NCI-H2196 treated with DMSO at 0.1 percent for 48 hours (cell line): Measurements from ENCODE around the gene EVC.
A peak's percentile ranks its signal among the peaks of the same experiment; 100 is the strongest.

Source experiments
- DNase-seq: peaks from one replicate; lab custom pipeline; 2025; ENCODE audit not compliant: unreplicated experiment; lab: John Stamatoyannopoulos, UW

The EVC gene

DNA sequence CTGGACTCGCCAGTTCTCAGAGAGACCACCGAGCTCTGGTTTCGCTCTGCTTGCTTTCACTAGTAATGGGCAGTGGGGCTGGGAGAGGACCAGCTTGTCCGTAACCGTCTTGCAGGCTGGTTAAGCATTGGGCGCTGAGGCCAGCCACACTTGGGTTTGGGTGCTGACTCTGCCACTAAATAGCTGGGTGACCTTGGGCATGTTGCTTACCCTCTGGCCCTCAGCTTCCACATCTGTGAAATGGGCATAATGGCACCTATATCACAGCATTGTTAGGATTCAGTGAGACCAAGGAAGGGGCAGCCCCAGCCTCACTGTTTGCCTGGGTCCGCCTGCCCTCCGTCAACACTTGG lies 43.5 kb downstream of the EVC start:
- DNase-seq, result no peak

DNA sequence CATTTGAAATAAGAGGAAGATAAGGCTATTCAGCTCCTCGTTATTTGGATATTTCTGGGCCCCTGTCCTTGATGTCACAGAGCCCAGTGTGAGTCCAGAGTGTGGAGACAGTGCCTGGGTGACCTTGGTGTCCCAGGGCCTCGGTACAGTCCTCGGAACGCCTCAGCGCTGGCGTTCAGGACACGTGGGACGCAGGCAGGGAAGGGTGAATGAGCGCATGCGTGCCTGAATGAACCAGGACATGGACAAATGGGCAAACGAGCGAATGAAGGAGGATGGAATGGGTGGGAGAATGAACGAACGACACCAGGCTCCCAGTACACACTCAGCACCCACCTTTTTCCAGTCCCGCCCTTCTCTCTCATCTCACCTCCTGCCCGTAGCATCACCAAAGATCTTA lies 44.2 kb downstream of the EVC start:
- DNase-seq, result no peak

DNA sequence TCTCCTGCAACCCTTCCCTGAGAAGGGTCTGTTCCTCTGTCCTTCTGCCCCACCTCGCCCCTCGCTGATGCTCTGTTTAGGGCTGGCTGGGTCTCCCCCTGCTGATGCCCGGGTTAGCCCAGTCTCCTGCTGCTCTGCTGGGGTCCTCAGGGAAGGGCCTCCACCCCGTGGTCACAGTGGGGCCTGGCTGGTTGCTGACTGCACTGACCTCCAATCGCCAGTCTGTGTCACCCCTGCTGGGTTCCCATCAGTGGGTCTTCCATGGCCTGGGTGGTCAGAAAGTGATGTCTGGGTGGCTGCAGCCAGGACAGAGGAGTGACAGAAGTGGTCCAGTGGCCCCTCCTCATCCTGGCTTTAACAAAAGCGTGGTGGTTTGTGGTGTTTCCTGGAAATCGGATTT lies 44.7 kb downstream of the EVC start:
- DNase-seq, result no peak

DNA sequence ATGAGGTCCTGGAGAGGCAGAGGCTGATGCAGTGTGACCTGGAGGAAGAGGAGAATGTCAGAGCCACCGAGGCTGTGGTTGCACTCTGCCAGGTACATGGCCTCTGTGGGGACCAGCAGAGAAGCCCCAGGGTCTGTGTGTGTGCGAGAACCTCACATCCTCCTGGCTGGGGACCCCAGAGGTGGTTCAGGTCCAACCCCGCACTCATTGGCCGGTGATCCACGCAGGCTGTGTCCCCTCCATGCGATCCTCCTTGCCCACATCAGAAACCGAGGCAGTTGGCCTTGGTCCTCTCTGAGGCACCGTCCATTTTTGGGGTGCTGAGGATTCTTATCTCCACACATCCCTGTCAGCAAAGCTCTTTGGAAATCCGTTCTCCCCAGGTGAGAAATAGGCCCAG lies 45.3 kb downstream of the EVC start:
- no peak for DNase-seq

DNA sequence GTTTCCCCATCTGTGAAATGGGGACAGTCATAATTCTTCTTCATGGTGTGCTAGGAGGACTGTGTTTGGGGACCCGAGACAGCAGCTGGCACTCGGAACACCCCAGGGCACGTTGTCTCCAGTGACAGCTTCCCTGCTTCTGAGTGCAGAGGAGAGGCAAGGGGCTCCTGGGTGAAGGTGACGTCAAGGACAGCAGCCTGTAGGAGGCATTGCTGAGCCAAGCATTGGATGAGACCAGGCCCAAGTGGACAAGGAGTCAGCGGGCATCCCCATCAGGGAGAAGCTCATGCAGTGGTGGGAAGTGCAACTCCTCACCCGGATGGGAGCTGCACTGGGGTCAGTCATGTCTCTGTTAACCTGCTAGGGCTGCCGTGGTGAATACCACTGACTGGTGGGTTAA lies 46.1 kb downstream of the EVC start:
- no peak for DNase-seq

DNA sequence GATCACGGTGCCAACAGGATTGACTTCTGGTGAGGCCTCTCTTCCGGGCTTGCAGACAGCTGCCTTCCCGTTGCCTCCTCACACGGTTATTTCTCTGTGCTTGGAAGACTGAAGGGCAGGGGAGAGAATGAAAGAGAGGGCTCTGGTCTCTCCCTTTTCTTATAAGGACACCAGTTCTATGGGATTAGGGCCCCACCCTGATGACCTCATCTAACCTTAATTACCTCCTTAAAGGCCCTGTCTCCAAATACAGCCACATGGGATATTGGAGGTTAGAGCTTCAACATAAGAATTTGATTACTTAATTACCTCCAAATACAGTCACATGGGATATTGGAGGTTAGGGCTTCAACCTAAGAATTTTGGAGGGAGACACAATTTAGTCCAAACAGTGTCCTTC lies 46.5 kb downstream of the EVC start:
- DNase-seq, result no peak

DNA sequence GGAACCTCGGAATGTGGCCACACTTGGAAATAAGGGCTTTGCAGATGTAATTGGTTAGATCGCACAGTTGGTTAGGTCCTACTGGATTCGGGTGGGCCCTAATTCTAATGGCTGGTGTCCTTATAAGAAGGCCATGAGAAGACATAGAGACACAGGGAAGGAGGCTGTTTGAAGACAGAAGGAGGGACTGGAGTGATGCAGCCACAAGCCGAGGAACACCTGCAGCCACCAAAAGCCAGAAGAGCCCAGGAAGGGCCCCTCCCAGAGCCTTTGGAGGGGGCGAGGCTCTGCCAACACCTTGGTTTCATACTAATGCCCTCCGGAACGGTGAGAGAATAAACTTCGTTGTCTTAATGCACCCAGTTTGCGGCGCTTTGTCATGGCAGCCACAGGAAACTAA lies 47.0 kb downstream of the EVC start:
- DNase-seq, result no peak

DNA sequence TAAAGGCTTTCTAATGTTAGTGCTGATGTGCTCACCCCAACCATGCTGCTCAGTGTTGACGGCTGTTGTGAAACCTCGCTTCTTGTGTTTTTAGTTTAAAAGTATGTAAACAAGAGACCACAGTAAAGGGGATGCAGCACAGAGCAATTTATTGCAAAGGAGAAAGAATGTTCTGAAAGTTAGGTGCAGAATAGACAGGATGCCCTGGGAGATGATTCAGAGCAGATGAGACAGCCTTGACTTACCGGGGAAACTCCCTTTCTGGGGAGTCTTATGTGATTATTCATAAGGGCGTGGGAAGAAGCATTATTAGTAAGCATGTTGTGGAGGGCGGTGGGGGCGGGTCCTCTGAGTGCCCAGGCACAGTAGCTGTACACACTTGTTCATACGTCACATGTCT lies 47.7 kb downstream of the EVC start:
- no peak for DNase-seq

DNA sequence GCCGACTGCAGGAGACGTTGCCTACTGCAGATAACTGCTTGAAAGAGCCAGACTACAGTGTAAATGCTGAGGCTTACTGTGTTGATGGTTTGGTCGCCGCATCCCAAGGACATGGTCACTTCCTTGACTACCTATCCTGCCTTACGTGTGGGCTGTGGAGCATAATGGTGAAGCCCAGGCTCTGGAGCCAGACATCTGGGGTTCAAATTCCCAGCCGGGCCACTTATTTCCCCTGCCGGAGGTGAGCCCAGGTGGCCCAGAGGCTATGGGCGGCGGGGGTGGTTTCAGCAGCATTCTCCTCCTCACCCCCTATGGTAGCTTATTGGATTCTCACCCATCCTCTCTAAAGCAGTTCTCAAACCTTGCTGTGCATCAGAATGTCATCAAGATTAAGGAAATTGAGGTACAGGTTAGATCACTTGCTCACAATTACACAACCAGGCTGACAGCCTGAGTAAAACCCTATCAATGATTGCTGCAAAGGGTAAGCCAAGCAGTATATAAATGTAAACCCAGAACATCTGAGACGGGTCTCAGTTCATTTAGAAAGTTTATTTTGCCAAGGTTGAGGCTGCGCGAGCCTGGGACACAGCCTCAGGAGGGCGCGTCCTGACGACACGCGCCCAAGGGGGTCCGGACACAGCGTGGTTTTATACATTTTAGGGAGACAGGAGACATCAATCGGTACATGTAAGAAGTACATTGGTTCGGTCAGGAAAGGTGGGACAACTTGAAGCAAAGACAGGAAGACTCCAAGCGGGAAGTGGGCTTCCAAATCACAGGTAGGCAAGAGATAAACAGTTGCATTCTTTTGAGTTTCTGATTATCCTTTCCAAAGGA lies 48.5 kb downstream of the EVC start:
- no peak for DNase-seq

DNA sequence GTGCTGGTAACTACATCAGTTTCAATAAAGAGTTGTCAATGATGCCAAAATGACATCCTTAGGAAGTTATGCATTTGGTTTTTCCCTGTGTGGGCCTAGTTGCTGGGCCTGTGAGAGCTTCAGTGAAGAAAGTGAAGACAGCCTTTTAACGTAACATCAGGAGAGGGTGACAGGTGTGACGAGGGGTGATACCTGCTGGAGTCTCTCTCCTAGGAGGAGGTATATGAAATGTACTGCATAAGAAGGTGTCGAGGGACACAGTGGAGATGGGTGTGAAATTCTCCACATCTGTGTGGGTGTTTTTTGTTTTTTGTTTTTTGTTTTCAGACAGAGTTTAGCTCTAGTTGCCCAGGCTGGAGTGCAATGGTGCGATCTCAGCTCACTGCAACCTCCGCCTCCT lies 49.2 kb downstream of the EVC start:
- no peak for DNase-seq

DNA sequence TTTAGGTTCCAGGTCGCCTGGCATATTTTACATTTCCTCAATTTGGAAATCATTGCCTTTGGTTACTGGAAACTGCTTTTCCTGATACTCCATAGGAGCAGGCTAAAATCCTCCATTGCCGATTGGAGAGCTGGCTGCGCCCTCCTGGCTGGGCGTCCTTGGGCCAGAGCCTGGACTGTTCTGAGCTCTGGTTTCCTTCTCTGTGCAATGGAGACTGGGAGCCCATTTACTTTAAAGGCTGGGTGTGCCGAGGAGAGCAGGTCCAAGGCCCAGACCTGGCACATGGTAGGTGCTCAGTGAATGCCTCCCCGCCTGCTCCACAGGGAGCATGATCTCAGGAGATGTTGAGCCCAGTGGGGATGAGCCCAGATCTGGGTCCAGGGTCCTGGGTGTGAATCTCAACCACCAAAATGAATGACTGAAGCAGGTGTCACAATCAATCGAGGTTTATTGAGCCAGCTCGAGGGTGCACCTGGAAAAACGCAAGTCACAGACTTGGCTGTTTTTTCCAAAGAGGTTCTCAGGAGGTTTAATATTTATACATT lies 50.0 kb downstream of the EVC start:
- DNase-seq, result no peak

DNA sequence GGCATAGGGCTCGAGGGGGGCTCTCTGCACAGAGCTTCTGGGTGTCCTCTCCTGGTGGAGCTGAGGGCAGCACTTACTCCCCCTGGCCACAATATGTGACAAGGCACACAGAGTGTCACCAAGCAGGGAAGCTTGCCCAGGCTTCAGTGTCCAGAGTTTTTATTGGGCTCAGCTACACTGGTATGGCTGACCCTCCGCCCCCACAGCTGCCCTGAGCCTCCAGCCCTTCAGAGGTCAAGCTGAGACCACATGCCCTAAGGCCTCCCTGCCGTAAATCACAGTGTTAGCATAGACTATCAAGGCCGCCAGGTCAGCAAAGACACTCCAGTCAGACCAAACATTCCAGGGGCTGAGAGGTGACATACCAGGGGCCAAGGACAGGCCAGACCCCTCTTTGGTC lies 59.0 kb downstream of the EVC start:
- DNase-seq, result no peak

DNA sequence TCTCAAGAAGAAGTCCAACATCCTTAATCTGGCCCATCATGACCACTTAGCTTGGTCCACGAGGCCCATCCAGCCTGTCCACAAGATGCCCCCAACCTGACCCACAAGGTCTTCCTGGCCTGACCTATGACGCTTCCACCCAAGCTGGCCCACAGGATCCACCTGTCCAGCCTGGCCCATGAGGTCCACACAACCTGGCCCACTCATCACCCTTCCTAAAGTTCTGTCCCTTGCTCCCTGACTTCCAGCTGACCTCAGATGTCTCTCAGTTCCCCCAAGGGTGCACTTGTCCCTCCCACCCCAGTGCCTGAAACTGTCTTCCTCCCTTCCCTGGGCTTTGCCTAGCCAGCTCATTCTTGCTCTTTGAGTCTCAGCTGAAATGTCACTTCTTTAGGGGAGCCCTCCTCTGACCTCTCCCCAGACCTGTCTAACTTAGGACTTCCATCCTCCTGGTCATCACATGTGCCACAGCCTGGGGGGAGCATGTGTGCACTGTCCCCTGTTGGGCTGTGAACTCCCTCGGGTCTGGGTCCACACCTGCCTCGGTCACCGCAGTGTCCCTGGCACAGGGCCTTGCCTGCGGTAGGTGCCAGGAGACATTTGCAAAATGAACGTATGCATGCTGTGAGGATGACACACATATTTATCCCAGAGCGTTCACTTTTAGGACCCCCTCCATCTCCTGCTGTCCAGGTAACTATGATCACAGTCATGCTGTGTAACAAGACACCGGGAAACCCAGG lies 61.7 kb downstream of the EVC start:
- no peak for DNase-seq

DNA sequence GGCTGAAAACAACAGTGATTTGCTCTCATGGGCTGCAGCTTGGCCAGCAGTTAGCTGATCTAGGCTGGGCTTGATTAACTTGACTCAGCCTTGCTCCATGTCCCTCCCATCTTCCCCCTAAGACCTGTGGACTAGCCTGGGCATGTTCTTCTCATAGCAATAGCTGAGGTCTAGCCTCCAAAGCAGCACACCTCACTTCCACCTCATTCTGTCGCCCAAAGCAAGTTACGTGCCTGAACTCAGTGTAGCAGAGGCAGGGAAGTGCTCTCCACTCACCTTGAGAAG lies 62.2 kb downstream of the EVC start:
- no peak for DNase-seq

DNA sequence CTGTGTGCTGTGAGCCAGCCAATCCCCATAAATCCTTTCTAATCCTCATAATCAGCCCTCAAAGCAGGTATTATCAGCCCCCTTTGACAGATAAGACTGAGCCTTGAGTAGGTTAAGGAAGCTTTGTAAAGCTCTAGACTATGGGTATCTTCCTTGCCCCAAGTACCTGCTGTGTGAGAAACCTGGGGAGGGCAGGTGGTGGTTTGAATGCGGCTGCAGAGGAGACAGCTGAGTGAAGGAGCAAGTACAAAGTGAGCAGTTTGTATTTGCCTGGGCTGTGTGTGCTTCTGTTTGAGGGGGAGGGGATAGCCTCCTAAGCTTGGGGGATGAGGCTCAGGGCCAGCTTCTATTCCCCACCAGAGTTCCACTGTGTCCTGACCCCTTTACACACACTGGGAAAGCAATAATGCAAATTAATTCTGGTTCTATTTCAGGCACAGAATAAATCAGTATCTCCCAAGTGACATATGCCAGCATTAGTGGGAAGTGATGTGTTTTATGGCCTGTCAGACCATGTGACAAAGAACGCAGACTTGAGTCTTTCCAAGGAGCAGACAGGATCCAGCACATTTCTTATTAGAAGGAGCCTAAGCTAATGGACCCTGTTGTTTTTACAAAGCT lies 63.5 kb downstream of the EVC start:
- no peak for DNase-seq

DNA sequence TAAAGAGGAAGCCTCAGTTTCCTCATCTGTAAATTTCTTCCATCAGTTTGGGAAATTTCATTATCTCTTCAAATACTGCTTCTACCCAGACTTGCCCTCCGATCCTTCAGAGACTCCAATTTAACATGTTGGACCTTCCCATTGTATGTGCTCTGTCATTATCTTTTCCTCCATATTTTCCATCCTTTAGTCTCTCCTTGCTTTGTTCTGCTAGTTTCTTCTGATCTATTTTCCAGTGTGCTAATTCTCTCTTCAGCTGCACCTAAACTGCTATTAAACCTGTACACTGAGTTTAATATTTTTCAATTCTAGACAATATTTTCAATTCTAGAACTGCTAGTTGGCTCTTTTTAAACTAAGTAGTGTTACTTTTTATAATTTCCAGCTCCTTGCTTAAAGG lies 65.5 kb downstream of the EVC start:
- no peak for DNase-seq

DNA sequence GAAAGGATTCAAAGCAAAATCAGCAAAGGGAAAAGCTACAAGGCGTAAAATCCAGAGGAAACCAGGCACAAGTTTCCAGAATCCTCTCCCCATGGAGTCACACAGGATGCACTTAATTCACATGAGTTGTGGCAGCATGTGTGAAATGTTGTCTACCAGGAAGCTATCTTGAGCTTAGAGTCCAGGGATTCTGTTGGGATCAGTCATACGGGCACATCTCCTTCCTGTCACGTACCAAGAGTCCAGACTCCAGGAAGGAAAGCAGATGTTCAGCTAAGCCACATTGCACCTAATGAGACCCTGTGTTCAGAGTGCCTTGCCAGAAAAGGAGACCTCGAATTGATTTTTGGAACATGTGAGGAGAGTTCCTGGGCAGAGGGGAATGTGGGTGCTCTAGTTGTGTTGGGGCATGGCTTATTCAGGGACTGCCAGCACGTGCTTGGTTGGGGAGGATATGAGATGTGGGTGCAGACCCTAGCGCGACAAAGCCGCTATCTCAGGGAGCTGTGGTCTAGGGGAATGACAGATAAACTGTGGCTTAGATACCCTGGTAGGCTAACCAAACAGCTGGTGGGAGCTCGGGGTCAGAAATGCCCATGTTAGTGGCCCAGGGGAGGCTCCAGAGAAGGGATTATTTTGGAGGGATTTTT lies 70.0 kb downstream of the EVC start:
- no peak for DNase-seq

DNA sequence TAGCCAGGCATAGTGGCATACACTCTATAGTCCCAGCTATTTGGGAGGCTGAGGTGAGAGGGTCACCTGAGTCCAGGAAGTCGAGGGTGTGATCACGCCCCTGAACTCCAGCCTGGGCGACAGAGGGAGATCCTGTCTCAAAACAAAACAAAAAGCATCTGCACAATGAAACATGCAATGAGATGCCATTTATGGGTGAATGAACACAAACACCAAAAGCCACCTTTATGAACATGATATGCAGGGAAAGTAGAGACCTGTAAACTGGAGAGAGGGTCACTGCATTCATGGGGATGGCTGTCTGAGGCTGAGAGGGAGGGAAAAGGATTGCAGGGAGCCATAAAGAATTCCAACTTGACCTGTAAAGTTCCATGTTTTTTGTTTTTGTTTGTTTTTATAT lies 70.7 kb downstream of the EVC start:
- no peak for DNase-seq

DNA sequence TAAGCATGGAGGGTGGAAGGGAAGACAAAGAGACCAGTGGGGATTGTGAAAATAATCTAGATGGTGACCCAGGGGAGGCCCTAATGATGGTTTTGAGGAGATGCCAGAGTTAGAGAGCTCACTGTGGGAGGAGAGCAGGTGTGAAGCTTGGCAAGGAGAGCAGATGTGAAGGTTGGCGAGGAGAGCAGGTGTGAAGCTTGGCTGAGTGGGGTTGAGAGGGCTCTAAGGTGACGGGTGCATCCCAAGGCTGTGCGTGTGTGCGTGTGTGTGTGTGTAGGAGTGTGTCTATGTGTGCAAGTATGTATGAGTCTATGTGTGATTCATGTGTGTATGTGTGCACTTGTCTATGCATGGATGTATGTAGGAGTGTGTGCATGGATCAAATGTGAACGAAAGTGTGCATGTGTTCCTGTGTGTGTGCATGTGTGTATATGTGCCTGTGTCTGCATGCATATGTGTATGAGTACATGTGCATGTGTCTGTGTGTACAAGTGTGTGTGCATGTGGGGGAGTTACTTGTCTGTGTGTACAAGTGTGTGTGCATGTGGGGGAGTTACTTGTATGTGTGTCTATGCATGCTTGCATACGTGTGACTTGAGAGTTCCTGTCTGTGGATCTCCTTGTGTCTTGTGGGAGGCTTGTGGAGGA lies 72.0 kb downstream of the EVC start:
- DNase-seq, result peak; percentile 7

DNA sequence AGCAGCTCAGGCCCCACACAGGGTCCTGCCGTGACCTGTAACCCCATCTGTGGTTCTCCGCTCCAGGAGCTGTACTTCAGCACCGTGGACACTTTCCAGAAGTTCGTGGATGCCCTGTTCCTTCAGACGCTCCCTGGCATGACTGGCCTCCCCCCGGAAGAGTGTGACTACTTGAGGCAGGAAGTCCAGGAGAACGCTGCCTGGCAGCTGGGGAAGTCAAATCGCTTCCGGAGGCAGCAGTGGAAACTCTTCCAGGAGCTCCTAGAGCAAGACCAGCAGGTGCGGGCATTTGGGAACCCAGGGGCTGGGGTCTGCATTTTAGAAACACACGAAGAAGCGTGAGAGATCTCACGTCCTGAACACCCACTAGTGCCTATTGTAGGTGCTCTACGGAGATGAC lies 72.5 kb downstream of the EVC start:
- no peak for DNase-seq

DNA sequence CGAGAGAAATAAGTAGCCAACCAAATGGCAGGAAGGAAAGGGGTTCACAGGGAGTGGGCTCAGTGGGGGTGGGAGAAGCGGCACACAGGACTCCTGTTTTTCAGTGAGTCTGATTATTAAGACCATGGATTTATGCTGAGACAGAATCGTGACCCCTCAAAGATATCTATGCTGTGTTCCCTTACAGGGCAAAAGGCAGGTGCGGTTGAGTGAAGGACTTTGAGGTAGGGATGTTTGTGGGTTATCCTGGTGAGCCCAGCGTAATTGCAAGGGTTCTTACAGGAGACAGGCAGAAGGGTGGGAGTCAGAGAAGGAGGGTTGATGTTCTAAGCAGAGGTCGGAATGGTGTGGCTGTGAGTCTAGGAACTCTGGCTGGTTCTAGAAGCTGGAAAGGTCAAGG lies 73.0 kb downstream of the EVC start:
- no peak for DNase-seq
